Activated naive CD8-positive, alpha-beta T cell treated with anti-CD3 and anti-CD28 coated beads, Interleukin-2, amount 50 U/mL, for 24 hours (primary cell): ENCODE results near the gene HOXD13.

Source experiments
- ATAC-seq: fragments of 150-1000 bp; cut with Tn5 transposase; one replicate; pipeline ENCODE4 v1.10.0; 2021
- DNase-seq: peaks from one replicate; pipeline ENCODE4 v3.0.0; 2021
- H3K27ac Mint-ChIP-seq: one replicate; pipeline ENCODE4 v1.8.0; 2021; ENCODE audit warnings: mild to moderate bottlenecking, mixed read lengths
- H3K27me3 Mint-ChIP-seq: one replicate; pipeline ENCODE4 v1.8.0; 2021; ENCODE audit warnings: mixed read lengths
- H3K36me3 Mint-ChIP-seq: one replicate; pipeline ENCODE4 v1.8.0; 2021; ENCODE audit warnings: low read depth, mixed read lengths
- H3K4me1 Mint-ChIP-seq: one replicate; pipeline ENCODE4 v1.8.0; 2021; ENCODE audit warnings: mixed read lengths
- H3K4me3 Mint-ChIP-seq: one replicate; pipeline ENCODE4 v1.8.0; 2021; ENCODE audit warnings: mild to moderate bottlenecking, moderate library complexity, mixed read lengths
- H3K9me3 Mint-ChIP-seq: one replicate; pipeline ENCODE4 v1.8.0; 2021; ENCODE audit warnings: mixed read lengths

The HOXD13 gene

DNA sequence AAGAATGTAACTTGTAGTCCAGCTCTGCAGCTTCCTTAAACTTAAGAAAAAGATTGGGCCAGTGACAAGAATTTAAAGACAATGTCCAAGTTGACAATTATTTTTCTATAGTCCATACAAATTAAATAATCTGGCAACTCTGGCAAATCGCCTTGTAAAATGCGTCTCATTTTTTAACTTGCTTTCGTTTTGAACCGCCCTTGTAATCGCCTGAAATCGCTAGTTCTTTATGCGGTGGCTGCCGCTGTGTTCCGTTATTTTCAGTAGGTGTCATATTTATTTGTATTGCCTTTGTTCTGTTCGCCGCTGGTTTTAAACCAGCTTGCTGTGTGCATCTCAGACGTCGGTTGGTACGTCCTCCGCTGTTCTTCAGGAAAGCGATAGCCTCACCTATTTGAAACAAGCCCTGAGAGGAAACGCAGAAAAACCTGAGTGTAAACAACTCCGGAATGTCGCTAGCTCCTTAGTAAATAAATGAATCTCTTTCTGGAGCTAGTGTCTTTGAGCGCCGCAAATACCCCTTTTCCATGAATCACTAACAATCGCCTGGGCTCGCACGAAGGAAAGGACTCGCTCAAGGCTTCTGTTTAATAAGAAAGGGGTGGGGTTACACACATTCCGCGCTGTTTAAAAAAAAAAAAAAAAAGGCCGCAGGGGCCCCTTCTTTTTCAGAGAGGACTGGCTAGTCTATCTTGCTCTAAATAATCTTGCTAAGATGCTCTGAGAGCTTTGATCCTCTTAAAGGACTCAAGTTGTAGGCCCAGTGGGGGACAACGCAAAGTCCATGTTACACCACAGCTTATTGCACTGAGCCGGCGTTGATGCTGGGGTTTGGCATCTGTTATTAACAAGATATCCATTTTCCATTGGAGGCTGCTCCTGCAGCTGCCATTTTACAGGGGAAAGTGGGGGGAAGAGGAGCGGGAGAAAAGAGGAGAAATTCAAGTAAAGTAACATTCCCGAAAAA lies 40.0 kb downstream of the HOXD13 start:
- Mint-ChIP-seq H3K4me3 (peak overlapping the region; percentile 78), H3K27me3 (peaks cover 81% of the 10 kb centered on the region), H3K36me3 (no peaks in the 10 kb centered on the region), H3K27ac (peak overlapping the region; percentile 64), H3K9me3 (peaks cover 4% of the 10 kb centered on the region), H3K4me1 (peaks cover 38% of the 10 kb centered on the region)
- DNase-seq, result no peak
- ATAC-seq, result no peak

- Mint-ChIP-seq H3K4me3 (no peak overlapping the region), H3K4me1 (peaks cover 32% of the 10 kb centered on the region)
- ATAC-seq, result no peak
Measured at GRCh38 chr2:176133389-176133788, 40.9 kb downstream of the HOXD13 start.

DNA sequence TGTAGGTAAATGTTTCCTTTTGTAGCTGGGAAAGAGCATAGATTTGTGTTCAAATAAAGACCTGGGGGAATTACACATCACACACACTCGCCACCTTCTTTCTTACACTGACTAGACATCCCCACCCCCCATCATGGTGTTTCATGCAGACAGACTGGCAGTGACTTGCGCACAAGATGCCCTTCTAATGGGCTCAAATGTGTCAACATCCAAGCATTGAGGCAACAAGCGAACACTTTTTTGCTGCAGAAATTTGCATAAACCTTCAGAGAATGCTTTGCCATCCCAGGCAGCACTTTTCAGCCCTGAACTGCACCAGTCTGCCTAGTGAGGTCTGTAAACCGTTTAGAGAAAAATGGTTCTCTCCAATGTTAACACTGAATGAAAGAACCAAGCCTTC lies 41.5 kb downstream of the HOXD13 start:
- H3K36me3 Mint-ChIP-seq, result peaks cover 4% of the 10 kb centered on the region
- H3K4me3 Mint-ChIP-seq, result no peak overlapping the region
- ATAC-seq (no peak), DNase-seq (no peak)
- peaks cover 81% of the 10 kb centered on the region for H3K27me3 Mint-ChIP-seq
- H3K9me3 Mint-ChIP-seq, result peaks cover 8% of the 10 kb centered on the region
- peaks cover 31% of the 10 kb centered on the region for H3K4me1 Mint-ChIP-seq
- no peak overlapping the region for H3K27ac Mint-ChIP-seq

More at GRCh38 chr2:176133389-176133788, 40.9 kb downstream of the HOXD13 start:
- Mint-ChIP-seq H3K9me3 (peaks cover 6% of the 10 kb centered on the region), H3K27me3 (peaks cover 81% of the 10 kb centered on the region), H3K27ac (no peak overlapping the region), H3K36me3 (peaks cover 2% of the 10 kb centered on the region)
- no peak for DNase-seq

GRCh38 chr2:176135035-176135440 lies 42.5 kb downstream of the HOXD13 start:
- no peak overlapping the region for H3K27ac Mint-ChIP-seq
- peaks cover 34% of the 10 kb centered on the region for H3K4me1 Mint-ChIP-seq
- H3K27me3 Mint-ChIP-seq, result peaks cover 86% of the 10 kb centered on the region
- H3K36me3 Mint-ChIP-seq, result peaks cover 6% of the 10 kb centered on the region
- peaks cover 8% of the 10 kb centered on the region for H3K9me3 Mint-ChIP-seq
- no peak for ATAC-seq
- DNase-seq, result no peak
- H3K4me3 Mint-ChIP-seq, result no peak overlapping the region

- Mint-ChIP-seq H3K9me3 (peaks cover 8% of the 10 kb centered on the region), H3K4me1 (peaks cover 31% of the 10 kb centered on the region), H3K27me3 (peaks cover 86% of the 10 kb centered on the region), H3K27ac (no peak overlapping the region), H3K4me3 (no peak overlapping the region), H3K36me3 (peaks cover 6% of the 10 kb centered on the region)
- no peak for DNase-seq
- ATAC-seq, result no peak
Measured at GRCh38 chr2:176136374-176137251, 44.1 kb downstream of the HOXD13 start.

- Mint-ChIP-seq H3K4me1 (peaks cover 29% of the 10 kb centered on the region), H3K9me3 (peaks cover 8% of the 10 kb centered on the region), H3K27ac (no peak overlapping the region), H3K36me3 (peaks cover 6% of the 10 kb centered on the region), H3K4me3 (no peak overlapping the region), H3K27me3 (peaks cover 85% of the 10 kb centered on the region)
- no peak for ATAC-seq
- no peak for DNase-seq
Measured at GRCh38 chr2:176137252-176137580, 44.7 kb downstream of the HOXD13 start.

DNA sequence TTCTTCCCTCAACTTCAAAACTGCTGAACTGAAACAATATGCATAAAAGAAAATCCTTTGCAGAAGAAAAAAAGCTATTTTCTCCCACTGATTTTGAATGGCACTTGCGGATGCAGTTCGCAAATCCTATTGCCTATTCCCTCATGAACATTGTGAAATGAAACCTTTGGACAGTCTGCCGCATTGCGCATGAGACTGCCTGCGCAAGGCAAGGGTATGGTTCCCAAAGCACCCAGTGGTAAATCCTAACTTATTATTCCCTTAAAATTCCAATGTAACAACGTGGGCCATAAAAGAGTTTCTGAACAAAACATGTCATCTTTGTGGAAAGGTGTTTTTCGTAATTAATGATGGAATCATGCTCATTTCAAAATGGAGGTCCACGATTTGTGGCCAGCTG lies 45.4 kb downstream of the HOXD13 start:
- Mint-ChIP-seq H3K4me1 (peaks cover 25% of the 10 kb centered on the region), H3K4me3 (no peak overlapping the region), H3K27ac (no peak overlapping the region), H3K27me3 (peaks cover 82% of the 10 kb centered on the region), H3K9me3 (peaks cover 8% of the 10 kb centered on the region), H3K36me3 (peaks cover 6% of the 10 kb centered on the region)
- DNase-seq, result no peak
- ATAC-seq, result no peak

- H3K27ac Mint-ChIP-seq, result peak overlapping the region; percentile 72
- H3K27me3 Mint-ChIP-seq, result peaks cover 82% of the 10 kb centered on the region
- H3K36me3 Mint-ChIP-seq, result peaks cover 6% of the 10 kb centered on the region
- DNase-seq (no peak), ATAC-seq (no peak)
- H3K9me3 Mint-ChIP-seq, result peaks cover 8% of the 10 kb centered on the region
- no peak overlapping the region for H3K4me3 Mint-ChIP-seq
- peaks cover 25% of the 10 kb centered on the region for H3K4me1 Mint-ChIP-seq
Measured at GRCh38 chr2:176138526-176138922, 46.0 kb downstream of the HOXD13 start.

- Mint-ChIP-seq H3K4me3 (no peak overlapping the region), H3K27ac (no peak overlapping the region), H3K9me3 (peaks cover 8% of the 10 kb centered on the region), H3K36me3 (peaks cover 6% of the 10 kb centered on the region), H3K4me1 (peaks cover 25% of the 10 kb centered on the region), H3K27me3 (peaks cover 82% of the 10 kb centered on the region)
- ATAC-seq, result no peak
- no peak for DNase-seq
Measured at GRCh38 chr2:176138923-176139660, 46.6 kb downstream of the HOXD13 start.

GRCh38 chr2:176139661-176140512 lies 47.4 kb downstream of the HOXD13 start:
- no peak overlapping the region for H3K4me3 Mint-ChIP-seq

GRCh38 chr2:176140513-176141317 lies 48.2 kb downstream of the HOXD13 start:
- Mint-ChIP-seq H3K4me1 (peaks cover 20% of the 10 kb centered on the region), H3K36me3 (peaks cover 6% of the 10 kb centered on the region), H3K27me3 (peaks cover 78% of the 10 kb centered on the region), H3K27ac (no peak overlapping the region), H3K4me3 (peak overlapping the region; percentile 14), H3K9me3 (peaks cover 4% of the 10 kb centered on the region)
- DNase-seq (peak; percentile 78), ATAC-seq (peak; percentile 81)

More at GRCh38 chr2:176139661-176140512, 47.4 kb downstream of the HOXD13 start:
- H3K27ac Mint-ChIP-seq, result no peak overlapping the region
- peaks cover 25% of the 10 kb centered on the region for H3K4me1 Mint-ChIP-seq
- ATAC-seq, result no peak
- H3K36me3 Mint-ChIP-seq, result peaks cover 6% of the 10 kb centered on the region
- peaks cover 79% of the 10 kb centered on the region for H3K27me3 Mint-ChIP-seq
- no peak for DNase-seq
- peaks cover 8% of the 10 kb centered on the region for H3K9me3 Mint-ChIP-seq

DNA sequence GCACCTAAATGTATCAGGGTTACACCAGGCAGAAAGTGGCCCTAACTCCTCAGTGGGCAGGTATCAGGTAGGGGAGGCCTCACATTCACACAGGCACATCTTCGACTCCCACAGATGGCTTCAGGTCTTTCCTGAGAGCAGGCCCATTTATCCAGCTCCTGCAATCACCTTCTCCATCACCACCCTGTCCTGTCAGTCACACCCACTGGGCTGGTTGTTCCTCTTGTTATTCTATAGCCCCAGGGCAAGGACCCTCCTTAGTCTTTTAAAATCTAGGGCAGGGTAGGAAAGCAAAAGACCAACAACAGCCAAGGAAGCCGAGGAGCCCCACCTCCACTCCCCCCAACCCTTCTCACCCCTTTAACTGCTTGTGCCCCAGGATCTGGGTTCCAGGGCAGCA lies 49.8 kb downstream of the HOXD13 start:
- peaks cover 18% of the 10 kb centered on the region for H3K4me1 Mint-ChIP-seq
- H3K9me3 Mint-ChIP-seq, result peaks cover 4% of the 10 kb centered on the region
- H3K27ac Mint-ChIP-seq, result no peak overlapping the region
- DNase-seq (no peak), ATAC-seq (no peak)
- peaks cover 83% of the 10 kb centered on the region for H3K27me3 Mint-ChIP-seq
- H3K4me3 Mint-ChIP-seq, result no peak overlapping the region
- H3K36me3 Mint-ChIP-seq, result peaks cover 6% of the 10 kb centered on the region
